ENCODE data around the gene DVL2.
"Not testable (repeated sequence)": the region's sequence is repeated elsewhere in the genome, so short reads cannot be mapped to it uniquely, and the experiment has no call there.

Gene DVL2

DNA sequence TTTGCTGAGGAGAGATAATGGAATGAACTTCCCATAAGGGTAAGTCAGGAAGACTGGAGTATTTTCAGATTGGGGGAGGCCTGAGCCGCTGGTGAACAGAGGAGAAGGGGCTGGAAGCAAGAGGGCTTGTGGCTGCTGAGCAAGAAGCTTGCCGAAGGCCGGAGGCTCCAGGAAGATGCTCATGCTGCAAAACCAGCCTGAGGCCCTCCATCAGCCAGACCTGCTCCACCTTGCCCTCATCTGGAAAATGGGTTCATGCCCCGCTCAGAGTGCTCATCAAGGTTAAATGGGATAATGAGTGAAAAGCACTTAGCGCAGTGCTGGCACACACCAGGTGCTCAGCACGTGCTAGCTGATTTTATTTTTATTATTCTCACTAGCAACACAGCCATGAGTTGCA is 49.7 kb downstream of the DVL2 start:
- DNase-seq (ENCODE audit: low read depth in 1 of 2, low spot score in 1 of 2), result no peak
- H3K27ac ChIP-seq (replicated peaks), result no peak overlapping the region
- TF ChIP-seq SPI1 (IDR thresholded peaks at IDR 0.05; ENCODE audit: borderline replicate concordance, low read depth) (no peak), GABPA (IDR thresholded peaks at IDR 0.05; ENCODE audit: low read depth) (no peak), CTCF (IDR thresholded peaks at IDR 0.05; ENCODE audit: insufficient read depth, low read length) (no peak), POLR2AphosphoS5 (IDR thresholded peaks at IDR 0.05; ENCODE audit: low read depth) (no peak), REST (IDR thresholded peaks at IDR 0.05; ENCODE audit: insufficient replicate concordance, low read depth) (no peak)
- H3K4me3 ChIP-seq (replicated peaks; ENCODE audit: insufficient read depth, low read length), result no peak overlapping the region
- H3K27me3 ChIP-seq (ENCODE audit: insufficient read depth, poor library complexity, severe bottlenecking), result no peaks in the 10 kb centered on the region

DNA sequence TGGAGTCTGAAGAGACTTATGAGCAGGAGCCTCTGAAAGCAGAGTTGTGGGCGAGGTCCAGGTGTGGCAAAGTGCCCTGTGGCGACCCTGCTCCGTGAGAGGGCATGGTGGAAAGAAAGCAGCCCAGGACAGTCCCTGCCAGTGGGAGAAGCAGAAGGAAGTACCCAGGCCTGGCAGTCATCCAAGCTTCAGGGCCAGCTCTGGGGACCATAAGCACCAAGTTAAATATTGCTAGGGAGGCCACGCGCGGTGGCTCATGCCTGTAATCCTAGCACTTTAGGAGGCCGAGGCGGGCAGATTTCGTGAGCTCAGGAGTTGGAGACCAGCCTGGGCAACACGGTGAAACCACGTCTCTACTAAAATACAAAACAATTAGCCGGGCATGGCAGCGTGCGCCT is 50.2 kb downstream of the DVL2 start:
- Histone ChIP-seq H3K4me3 (replicated peaks; ENCODE audit: insufficient read depth, low read length) (no peak overlapping the region), H3K27ac (replicated peaks) (no peak overlapping the region), H3K27me3 (ENCODE audit: insufficient read depth, poor library complexity, severe bottlenecking) (no peaks in the 10 kb centered on the region)
- no peak for TF ChIP-seq POLR2AphosphoS5 (IDR thresholded peaks at IDR 0.05; ENCODE audit: low read depth)
- TF ChIP-seq CTCF (IDR thresholded peaks at IDR 0.05; ENCODE audit: insufficient read depth, low read length), result no peak
- no peak for TF ChIP-seq GABPA (IDR thresholded peaks at IDR 0.05; ENCODE audit: low read depth)
- no peak for TF ChIP-seq SPI1 (IDR thresholded peaks at IDR 0.05; ENCODE audit: borderline replicate concordance, low read depth)
- no peak for TF ChIP-seq REST (IDR thresholded peaks at IDR 0.05; ENCODE audit: insufficient replicate concordance, low read depth)
- peak in 1 of 2 experiments; percentile 33 for DNase-seq (ENCODE audit: low read depth in 1 of 2, low spot score in 1 of 2)

DNA sequence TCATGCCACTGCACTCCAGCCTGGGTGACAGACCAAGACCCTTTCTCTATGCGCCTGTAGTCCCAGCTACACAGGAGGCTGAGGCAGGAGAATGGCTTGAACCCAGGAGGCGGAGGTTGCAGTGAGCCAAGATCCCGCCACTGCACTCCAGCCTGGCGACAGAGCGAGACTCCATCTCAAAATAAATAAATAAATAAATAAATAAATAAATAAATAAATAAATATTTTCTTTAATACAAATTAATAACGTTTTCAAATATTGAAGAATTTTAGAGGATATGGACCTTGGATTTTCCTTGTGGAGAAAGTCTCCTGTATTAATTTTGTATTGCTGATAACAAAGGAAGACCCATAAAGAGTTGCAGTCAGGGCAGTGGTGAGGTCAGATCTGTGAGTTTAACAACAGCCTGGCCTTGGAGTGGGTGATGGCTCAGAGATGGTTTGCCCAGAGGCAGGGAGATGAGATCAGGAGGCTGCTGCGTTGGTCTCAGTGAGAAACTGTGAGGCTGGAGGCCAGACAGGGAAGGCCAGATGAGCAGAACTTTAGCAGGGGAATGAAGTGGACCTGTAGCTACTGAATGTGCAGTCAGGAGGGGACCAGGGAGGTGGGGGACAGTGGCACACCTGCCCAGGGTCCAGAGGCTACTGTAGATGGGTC is 50.8 kb downstream of the DVL2 start:
- no peak for TF ChIP-seq REST (IDR thresholded peaks at IDR 0.05; ENCODE audit: insufficient replicate concordance, low read depth)
- no peak for TF ChIP-seq SPI1 (IDR thresholded peaks at IDR 0.05; ENCODE audit: borderline replicate concordance, low read depth)
- no peak for TF ChIP-seq GABPA (IDR thresholded peaks at IDR 0.05; ENCODE audit: low read depth)
- TF ChIP-seq POLR2AphosphoS5 (IDR thresholded peaks at IDR 0.05; ENCODE audit: low read depth), result no peak
- no peak for TF ChIP-seq CTCF (IDR thresholded peaks at IDR 0.05; ENCODE audit: insufficient read depth, low read length)
- no peak for DNase-seq (ENCODE audit: low read depth in 1 of 2, low spot score in 1 of 2)
- H3K4me3 ChIP-seq (replicated peaks; ENCODE audit: insufficient read depth, low read length), result no peak overlapping the region
- no peaks in the 10 kb centered on the region for H3K27me3 ChIP-seq (ENCODE audit: insufficient read depth, poor library complexity, severe bottlenecking)
- no peak overlapping the region for H3K27ac ChIP-seq (replicated peaks)

GRCh38 chr17:7182101-7182500 is 52.2 kb downstream of the DVL2 start:
- not testable (repeated sequence) for H3K27me3 ChIP-seq (ENCODE audit: insufficient read depth, poor library complexity, severe bottlenecking); H3K27ac ChIP-seq (replicated peaks); DNase-seq (ENCODE audit: low read depth in 1 of 2, low spot score in 1 of 2); H3K4me3 ChIP-seq (replicated peaks; ENCODE audit: insufficient read depth, low read length)

Measured in HL-60 (cell line).